IPS-15b (cell line): Measurements from ENCODE around the gene CREBBP.

Experiments
- H3K27me3 ChIP-seq: one replicate; pipeline ENCODE4 v1.6.1; 2013; ENCODE audit warnings: low read length; ENCODE audit not compliant: control insufficient read depth, insufficient read depth
- H3K36me3 ChIP-seq: one replicate; pipeline ENCODE4 v1.6.1; 2013; ENCODE audit warnings: low read length; ENCODE audit not compliant: control insufficient read depth, insufficient read depth
- H3K4me1 ChIP-seq: one replicate; pipeline ENCODE4 v1.6.1; 2013; ENCODE audit warnings: mild to moderate bottlenecking, low read length; ENCODE audit not compliant: control insufficient read depth, insufficient read depth
- H3K4me3 ChIP-seq: one replicate; pipeline ENCODE4 v1.5.1; 2013; ENCODE audit warnings: low read depth, low read length
- H3K9ac ChIP-seq: one replicate; pipeline ENCODE4 v1.6.1; 2013; ENCODE audit warnings: low read depth, mild to moderate bottlenecking, low read length
- H3K9me3 ChIP-seq: one replicate; pipeline ENCODE4 v1.6.1; 2013; ENCODE audit warnings: mild to moderate bottlenecking, low read length; ENCODE audit not compliant: control insufficient read depth, insufficient read depth

CREBBP gene

DNA sequence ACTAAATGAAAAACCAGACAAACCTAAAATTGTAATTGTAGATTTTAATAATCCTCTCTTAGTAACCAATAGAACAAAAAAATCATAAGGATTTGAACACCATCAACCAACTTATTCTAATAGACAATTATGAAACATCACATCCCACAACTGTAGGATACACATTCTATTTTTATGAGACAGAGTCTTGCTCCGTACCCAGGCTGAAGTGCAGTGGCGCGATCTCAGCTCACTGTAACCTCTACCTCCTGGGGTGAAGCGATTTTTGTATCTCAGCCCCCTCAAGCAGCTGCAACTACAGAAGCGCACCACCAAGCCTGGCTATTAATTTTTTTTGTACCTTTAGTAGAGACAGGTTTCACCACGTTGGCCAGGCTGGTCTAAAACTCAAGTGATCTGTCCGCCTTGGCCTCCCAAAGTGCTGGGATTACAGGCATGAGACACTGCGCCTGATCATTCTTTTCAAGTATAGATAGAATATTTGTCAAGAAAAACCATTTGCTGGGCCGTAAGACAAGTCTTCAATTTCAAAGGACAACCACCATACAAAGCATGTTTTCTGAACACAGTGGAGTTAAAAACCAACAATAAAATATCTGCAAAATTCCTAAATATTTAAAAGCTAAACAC is 49.8 kb downstream of the CREBBP start:
- no peaks in the 10 kb centered on the region for H3K4me1 ChIP-seq

DNA sequence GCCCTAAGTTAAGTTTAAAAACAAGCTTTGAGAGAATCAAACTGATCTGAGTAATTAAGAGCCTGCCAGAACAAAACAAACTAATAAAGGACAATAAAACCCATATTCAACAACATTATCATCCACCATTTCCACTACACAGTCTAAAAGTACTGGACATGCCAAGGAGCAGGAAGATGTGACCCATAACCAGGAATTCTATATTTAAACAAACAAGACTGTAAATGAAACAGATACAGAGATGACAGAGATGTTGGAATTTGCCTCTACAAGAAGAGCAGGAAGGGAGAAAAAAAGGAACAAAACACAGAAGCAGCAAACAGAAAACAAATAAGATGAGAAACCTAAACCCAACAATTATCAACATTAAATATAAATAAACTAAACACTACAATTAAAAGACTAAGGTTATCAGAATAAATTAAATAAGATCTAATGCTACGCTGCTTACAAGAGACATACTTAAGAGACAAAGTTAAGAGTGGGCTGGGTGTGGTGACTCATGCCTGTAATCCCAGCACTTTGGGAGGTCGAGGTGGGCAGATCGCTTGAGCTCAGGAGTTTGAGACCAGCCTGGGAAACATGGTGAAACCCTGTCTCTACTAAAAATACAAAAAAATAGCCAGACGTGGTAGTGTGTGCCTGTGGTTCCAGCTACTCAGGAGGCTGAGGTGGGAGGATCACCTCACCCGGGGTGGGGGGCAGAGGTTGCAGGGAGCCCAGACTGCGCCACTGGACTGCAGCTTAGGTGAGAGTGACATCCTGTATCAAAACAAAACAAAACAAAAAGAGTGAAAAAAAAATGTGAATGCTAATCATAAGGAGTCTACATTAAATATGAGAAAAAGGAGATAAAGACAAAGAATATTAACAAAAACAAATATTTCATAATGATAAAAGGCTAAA is 50.6 kb downstream of the CREBBP start:
- Histone ChIP-seq H3K9ac (no peak overlapping the region), H3K36me3 (no peaks in the 10 kb centered on the region), H3K4me1 (no peaks in the 10 kb centered on the region), H3K27me3 (no peaks in the 10 kb centered on the region), H3K4me3 (no peak overlapping the region), H3K9me3 (no peaks in the 10 kb centered on the region)

More for the DNA sequence above, 49.8 kb downstream of the CREBBP start:
- Histone ChIP-seq H3K27me3 (no peaks in the 10 kb centered on the region), H3K9ac (no peak overlapping the region), H3K36me3 (no peaks in the 10 kb centered on the region), H3K9me3 (no peaks in the 10 kb centered on the region), H3K4me3 (no peak overlapping the region)

DNA sequence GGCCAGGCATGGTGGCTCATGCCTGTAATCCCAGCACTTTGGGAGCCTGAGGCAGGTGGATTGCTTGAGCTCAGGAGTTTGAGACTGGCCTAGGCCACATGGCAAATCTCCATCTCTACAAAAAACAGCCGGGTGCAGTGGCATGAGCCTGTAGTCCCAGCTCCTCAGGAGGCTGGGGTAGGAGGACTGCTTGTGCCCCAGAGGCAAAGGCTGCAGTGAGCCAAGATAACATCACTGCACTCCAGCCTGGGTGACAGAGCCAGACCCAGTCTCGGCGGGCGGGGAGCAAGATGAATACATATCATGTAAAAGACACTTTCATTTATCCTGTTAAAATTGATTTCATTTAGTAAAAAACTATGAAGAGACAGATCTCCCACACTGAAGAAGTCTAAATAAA is 54.6 kb downstream of the CREBBP start:
- H3K9me3 ChIP-seq = no peaks in the 10 kb centered on the region
- H3K9ac ChIP-seq = no peak overlapping the region
- H3K27me3 ChIP-seq = no peaks in the 10 kb centered on the region
- no peaks in the 10 kb centered on the region for H3K36me3 ChIP-seq
- H3K4me3 ChIP-seq = no peak overlapping the region
- H3K4me1 ChIP-seq = peaks cover 7% of the 10 kb centered on the region

DNA sequence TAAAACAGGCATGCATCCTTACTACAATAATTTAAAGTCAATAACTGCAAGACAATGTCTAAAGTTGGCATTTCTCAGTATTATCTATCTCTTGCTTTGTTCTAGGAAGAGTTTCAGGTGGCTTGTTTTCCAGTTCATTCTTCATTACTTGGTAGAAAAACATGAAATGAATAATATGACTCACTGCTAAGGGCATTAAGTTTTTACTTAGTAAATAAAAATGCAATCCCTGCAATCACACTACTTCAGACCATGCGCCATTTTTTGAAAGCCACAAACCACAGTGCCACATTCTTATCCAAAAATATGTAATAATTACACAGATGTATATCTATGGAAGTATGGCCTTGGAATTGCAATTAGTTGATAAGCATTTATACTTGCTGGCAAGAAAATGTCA is 55.4 kb downstream of the CREBBP start:
- H3K27me3 ChIP-seq = no peaks in the 10 kb centered on the region
- H3K4me3 ChIP-seq = no peak overlapping the region
- no peaks in the 10 kb centered on the region for H3K9me3 ChIP-seq
- H3K4me1 ChIP-seq = peaks cover 7% of the 10 kb centered on the region
- no peak overlapping the region for H3K9ac ChIP-seq
- H3K36me3 ChIP-seq = no peaks in the 10 kb centered on the region

DNA sequence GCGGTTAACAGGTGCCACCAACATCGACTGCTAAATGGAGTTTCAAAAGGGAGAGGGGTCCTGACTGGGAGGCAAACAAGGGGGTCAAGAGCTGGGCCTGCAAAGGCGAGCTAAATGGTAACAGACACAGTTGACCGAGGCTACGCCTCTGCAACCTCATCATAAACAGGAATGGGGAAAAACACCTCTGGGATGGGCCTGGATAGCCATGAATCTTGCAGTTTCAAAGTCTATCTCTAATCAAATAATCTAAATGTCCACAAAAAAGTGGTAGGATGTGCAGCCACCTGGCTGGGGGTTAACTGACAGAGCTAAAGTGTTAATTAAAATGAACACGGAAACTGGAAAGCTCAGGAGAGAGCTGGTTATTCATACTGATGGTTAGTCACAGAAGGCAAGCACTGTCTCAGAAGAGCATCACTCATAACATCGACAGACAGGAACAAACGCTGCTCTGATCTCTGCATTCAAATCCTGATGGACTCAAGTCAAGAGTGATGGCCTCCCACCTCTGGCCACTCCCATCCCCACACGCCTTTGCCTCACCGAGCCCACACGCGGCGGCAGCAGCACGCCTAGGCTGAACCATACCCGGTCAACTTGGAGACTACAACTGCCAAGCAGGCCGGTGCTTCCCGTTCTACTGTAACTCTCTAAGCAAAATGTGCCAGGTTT is 56.3 kb downstream of the CREBBP start:
- Histone ChIP-seq H3K36me3 (no peaks in the 10 kb centered on the region), H3K9ac (peak overlapping the region; percentile 28), H3K4me3 (no peak overlapping the region), H3K27me3 (no peaks in the 10 kb centered on the region), H3K9me3 (no peaks in the 10 kb centered on the region), H3K4me1 (peaks cover 7% of the 10 kb centered on the region)

DNA sequence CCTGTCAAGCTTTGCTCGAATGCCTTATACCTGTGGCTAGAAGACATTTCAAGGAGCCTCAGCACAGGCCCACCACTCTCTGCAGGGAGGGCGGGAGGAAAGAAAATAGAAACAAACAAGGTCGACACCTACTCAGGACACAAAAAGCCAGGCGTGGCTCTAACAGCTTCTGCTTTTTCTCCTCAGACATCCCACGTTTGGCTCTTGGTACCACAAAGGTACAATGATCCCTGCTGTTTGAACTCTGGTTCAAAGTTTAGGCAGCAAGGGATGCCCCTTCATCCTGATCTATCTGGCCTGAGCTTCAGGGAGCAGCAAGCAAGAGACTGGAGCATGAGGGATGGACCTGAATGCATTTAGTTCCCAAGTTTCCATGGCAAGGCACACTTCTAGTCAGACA is 57.1 kb downstream of the CREBBP start:
- Histone ChIP-seq H3K4me1 (peaks cover 7% of the 10 kb centered on the region), H3K9ac (no peak overlapping the region), H3K9me3 (no peaks in the 10 kb centered on the region), H3K36me3 (no peaks in the 10 kb centered on the region), H3K4me3 (no peak overlapping the region), H3K27me3 (no peaks in the 10 kb centered on the region)

DNA sequence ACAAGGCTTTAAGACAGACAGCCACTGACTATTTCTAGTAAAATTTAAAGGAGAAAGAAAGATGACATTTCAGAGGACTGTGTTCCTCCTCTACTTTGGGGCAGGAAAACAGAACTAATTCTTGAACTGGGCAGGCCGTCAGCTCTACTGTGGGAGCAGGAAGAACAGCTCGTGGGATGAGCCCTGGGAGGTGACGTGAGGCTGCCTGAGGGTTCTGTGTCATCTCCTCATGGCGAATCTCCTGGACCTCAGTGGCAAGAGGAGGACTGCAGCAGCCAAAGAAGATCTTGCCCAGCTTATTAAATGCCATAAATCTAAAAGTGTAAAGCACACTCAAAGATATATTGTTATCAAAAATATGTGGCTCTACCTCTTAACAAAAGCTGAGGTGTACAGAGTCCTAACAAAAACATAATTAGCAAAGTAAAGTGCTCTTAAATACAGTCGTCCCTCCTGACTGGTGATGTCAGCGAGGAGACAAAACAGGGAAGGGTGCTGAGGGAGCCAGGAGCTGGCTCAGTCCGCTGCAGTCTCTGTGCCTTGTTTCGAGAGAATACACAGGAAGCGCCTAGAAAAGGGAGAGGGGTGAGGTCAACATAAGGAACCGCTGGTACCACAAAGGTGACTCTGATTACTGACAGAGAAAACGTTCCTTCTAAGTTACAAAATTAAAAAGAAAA is 58.0 kb downstream of the CREBBP start:
- H3K9ac ChIP-seq = no peak overlapping the region
- peaks cover 7% of the 10 kb centered on the region for H3K4me1 ChIP-seq
- H3K27me3 ChIP-seq = no peaks in the 10 kb centered on the region
- H3K36me3 ChIP-seq = no peaks in the 10 kb centered on the region
- no peaks in the 10 kb centered on the region for H3K9me3 ChIP-seq
- no peak overlapping the region for H3K4me3 ChIP-seq

DNA sequence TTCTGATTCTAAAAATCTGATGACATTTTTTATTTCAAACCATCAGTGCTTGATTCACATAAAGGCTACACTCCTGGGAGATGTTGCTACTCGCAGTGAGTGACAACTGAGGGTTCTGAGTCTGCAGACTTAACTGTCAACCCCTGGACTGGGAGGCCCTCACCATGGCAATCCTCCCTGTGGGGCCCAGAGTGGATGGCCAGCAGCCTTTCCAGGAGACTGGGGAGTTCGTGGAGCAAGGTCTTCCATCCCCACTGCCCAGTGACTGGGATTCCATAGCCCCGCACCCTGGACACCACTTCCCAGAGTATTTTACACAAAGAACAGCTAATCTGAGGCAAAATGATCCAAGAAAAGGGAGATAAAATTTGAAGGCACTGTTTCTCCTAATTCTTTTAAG is 59.3 kb downstream of the CREBBP start:
- peaks cover 7% of the 10 kb centered on the region for H3K4me1 ChIP-seq
- H3K27me3 ChIP-seq = no peaks in the 10 kb centered on the region
- no peaks in the 10 kb centered on the region for H3K9me3 ChIP-seq
- no peaks in the 10 kb centered on the region for H3K36me3 ChIP-seq
- H3K9ac ChIP-seq = no peak overlapping the region
- no peak overlapping the region for H3K4me3 ChIP-seq

DNA sequence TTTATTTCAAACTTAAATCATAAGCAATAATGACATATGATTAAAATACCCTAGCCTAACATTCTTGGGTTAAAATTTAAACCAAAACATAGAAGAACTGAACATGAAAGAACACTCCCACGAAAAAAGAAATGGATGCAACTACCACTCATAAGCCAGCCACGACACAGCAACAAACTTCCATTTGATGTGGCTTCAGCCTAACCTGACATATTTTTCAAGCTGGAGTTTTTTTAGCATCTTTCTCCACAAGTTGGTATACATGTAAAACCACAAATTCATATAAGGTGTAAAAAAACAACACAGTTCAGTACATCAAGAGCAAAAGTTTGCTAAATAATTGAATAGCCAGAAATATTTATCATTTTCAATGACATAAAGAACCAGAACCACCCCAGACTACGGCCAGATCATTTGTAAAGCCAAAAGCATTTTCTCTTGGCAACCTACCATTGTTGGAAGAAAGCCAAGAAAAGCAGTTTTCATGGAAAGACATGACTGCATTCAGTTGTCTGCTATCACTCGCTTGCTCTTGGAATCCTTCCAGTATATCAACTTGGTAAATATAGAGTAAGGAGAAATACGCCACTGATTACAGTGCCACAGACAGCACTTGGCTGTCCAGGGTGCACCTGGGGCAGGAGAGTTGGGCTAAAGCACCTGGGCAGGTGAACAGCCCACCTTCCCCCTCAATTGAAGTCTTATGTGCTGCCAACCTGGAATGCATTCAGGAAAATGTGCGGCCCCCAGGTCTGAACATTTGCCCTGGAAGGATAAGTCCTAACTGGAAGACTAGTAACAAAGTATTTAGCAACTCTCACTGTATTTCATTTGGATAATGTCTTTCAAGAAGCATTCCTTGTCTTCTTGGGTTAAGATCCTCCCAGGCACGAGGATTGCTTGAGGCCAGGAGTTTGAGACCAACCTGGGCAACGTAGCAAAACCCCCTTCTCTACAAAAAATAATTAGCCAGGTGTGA is 60.5 kb downstream of the CREBBP start:
- H3K9me3 ChIP-seq = no peaks in the 10 kb centered on the region
- H3K27me3 ChIP-seq = no peaks in the 10 kb centered on the region
- no peaks in the 10 kb centered on the region for H3K36me3 ChIP-seq
- H3K4me1 ChIP-seq = peaks cover 7% of the 10 kb centered on the region
- H3K9ac ChIP-seq = no peak overlapping the region
- H3K4me3 ChIP-seq = no peak overlapping the region

DNA sequence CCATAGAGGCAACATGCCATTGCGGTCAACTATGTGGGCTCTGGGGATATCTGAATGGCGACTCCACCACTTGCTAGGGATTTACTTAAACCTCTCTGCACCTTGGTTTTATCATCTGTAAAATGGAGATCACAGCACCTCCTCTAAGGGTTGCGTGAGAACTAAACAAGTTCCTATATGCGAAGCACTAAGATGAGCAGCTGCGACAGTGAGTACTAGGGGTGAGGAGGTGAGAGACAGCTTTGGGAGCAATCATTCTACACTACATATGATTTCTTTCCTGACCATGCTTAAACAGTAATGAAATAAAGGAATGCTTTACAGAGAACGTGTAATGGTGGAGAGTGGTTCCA is 61.4 kb downstream of the CREBBP start:
- no peak overlapping the region for H3K9ac ChIP-seq
- no peaks in the 10 kb centered on the region for H3K36me3 ChIP-seq
- H3K4me1 ChIP-seq = peaks cover 7% of the 10 kb centered on the region
- H3K27me3 ChIP-seq = no peaks in the 10 kb centered on the region
- H3K4me3 ChIP-seq = no peak overlapping the region
- no peaks in the 10 kb centered on the region for H3K9me3 ChIP-seq

DNA sequence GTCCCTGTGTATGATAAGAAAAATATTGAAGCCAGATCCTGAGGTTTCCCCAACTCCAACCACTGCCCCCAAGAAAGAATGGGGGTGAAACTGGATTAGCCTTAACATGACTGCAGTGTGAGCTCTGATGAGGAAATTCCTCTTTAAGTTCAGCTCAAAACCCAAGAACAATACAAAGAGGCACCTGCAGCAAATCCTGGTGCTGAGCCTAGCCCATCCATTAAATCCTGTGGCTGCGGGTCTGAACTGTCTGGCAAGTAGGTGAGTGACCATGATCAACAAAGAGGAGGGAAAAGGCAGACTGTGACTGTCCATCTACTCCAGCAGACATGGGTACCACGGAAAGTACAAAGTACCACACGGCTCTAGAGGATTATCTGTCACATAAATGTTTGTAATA is 64.2 kb downstream of the CREBBP start:
- Histone ChIP-seq H3K36me3 (no peaks in the 10 kb centered on the region), H3K9me3 (no peaks in the 10 kb centered on the region), H3K27me3 (no peaks in the 10 kb centered on the region), H3K4me1 (no peaks in the 10 kb centered on the region), H3K4me3 (no peak overlapping the region), H3K9ac (no peak overlapping the region)
